ENCODE results near the gene FTO. TPM values are rescaled to one million over a fixed set of nuclear protein-coding genes. Genes with fewer than 3 reads are reported as not detected.

FTO gene
- total and polyA plus RNA-seq, 2 of the 13 experiments (the other 11 are each of a cell fraction or from before 2014, with no cell fraction given), result 41.6 to 55.8 TPM

DNA sequence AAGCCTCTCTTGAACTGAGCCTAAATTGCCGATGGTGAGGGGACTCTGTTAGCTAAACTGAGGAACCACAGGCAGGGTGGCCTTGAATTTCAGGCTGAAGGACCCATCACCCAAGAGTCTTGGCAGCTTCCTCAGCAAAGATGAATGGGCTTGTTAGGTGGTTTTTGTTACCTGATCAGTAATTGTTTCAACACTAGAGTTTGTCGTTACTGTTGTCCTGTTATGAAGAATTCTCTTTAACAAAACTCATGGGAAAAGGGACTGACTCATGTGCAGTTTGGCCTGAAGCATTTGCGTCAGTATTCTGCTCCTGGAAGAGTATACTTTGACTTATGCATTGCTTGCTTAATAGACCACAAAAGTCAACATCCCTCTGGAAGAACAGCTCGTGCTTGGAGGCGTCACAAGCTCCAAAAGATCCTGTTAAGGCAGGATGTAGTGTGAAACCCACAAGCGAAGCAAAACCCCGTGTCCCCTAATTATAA lies 376.6 kb downstream of the FTO start (continued):
- TF ChIP-seq FOSL2 (CRISPR knock-in tag; IDR thresholded peaks at IDR 0.05) (peak; percentile 83), CHCHD3 (CRISPR knock-in tag; IDR thresholded peaks at IDR 0.05) (no peak), ZNF12 (CRISPR knock-in tag; IDR thresholded peaks at IDR 0.05) (peak; percentile 80; the same call in 1 of the 2 replicates), NCOA2 (CRISPR knock-in tag; IDR thresholded peaks at IDR 0.05) (peak; percentile 48), RBFOX2 (IDR thresholded peaks at IDR 0.05; ENCODE audit: low read depth, low read length) (no peak), ZNF7 (CRISPR knock-in tag; IDR thresholded peaks at IDR 0.05) (peak; percentile 38; the same call in 1 of the 2 replicates), NFE2L2 (IDR thresholded peaks at IDR 0.05; ENCODE audit: low read length) (no peak), ZNF670 (CRISPR knock-in tag; IDR thresholded peaks at IDR 0.05; ENCODE audit: borderline replicate concordance) (0 out of 2 replicates have a peak, but pooled peaks have one; percentile 57), JUNB (CRISPR knock-in tag; IDR thresholded peaks at IDR 0.05; ENCODE audit: borderline replicate concordance) (no peak), SKI (IDR thresholded peaks at IDR 0.05; ENCODE audit: partially characterized antibody) (no peak), ZNF749 (CRISPR knock-in tag; IDR thresholded peaks at IDR 0.05; ENCODE audit: borderline replicate concordance) (no peak), MEF2D (CRISPR knock-in tag; IDR thresholded peaks at IDR 0.05) (peak; percentile 65; the same call in 1 of the 2 replicates), HNRNPUL1 (IDR thresholded peaks at IDR 0.05; ENCODE audit: low read depth, low read length) (no peak), RBAK (CRISPR knock-in tag; IDR thresholded peaks at IDR 0.05) (0 out of 2 replicates have a peak, but pooled peaks have one; percentile 57), MED1 (CRISPR knock-in tag; IDR thresholded peaks at IDR 0.05) (peak; percentile 82), NR2F6 (IDR thresholded peaks at IDR 0.05) (peak; percentile 30), NR2F6 (CRISPR knock-in tag; IDR thresholded peaks at IDR 0.05) (peak; percentile 28; the same call in 1 of the 2 replicates), ZNF781 (CRISPR knock-in tag; IDR thresholded peaks at IDR 0.05; ENCODE audit: borderline replicate concordance, not compliant biosample characterization) (peak; percentile 51), SOX6 (IDR thresholded peaks at IDR 0.05) (no peak), SOX6 (CRISPR knock-in tag; IDR thresholded peaks at IDR 0.05) (peak; percentile 65; the same call in 1 of the 2 replicates), TARDBP (CRISPR knock-in tag; IDR thresholded peaks at IDR 0.05) (peak; percentile 61; the same call in 1 of the 2 replicates), SOX5 (CRISPR knock-in tag; IDR thresholded peaks at IDR 0.05; ENCODE audit: borderline replicate concordance) (peak; percentile 87), YEATS2 (CRISPR knock-in tag; IDR thresholded peaks at IDR 0.05; ENCODE audit: borderline replicate concordance) (peak; percentile 66; the same call in 1 of the 2 replicates), ZNF331 (CRISPR knock-in tag; IDR thresholded peaks at IDR 0.05) (peak; percentile 79), ZNF33B (CRISPR knock-in tag; IDR thresholded peaks at IDR 0.05) (0 out of 2 replicates have a peak, but pooled peaks have one; percentile 19)
- TF ChIP-seq, protein P1, sequence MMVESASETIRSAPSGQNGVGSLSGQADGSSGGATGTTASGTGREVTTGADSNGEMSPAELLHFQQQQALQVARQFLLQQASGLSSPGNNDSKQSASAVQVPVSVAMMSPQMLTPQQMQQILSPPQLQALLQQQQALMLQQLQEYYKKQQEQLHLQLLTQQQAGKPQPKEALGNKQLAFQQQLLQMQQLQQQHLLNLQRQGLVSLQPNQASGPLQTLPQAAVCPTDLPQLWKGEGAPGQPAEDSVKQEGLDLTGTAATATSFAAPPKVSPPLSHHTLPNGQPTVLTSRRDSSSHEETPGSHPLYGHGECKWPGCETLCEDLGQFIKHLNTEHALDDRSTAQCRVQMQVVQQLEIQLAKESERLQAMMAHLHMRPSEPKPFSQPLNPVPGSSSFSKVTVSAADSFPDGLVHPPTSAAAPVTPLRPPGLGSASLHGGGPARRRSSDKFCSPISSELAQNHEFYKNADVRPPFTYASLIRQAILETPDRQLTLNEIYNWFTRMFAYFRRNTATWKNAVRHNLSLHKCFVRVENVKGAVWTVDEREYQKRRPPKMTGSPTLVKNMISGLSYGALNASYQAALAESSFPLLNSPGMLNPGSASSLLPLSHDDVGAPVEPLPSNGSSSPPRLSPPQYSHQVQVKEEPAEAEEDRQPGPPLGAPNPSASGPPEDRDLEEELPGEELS (CRISPR knock-in tag; IDR thresholded peaks at IDR 0.05), result peak; percentile 83
- TF ChIP-seq, protein P2, sequence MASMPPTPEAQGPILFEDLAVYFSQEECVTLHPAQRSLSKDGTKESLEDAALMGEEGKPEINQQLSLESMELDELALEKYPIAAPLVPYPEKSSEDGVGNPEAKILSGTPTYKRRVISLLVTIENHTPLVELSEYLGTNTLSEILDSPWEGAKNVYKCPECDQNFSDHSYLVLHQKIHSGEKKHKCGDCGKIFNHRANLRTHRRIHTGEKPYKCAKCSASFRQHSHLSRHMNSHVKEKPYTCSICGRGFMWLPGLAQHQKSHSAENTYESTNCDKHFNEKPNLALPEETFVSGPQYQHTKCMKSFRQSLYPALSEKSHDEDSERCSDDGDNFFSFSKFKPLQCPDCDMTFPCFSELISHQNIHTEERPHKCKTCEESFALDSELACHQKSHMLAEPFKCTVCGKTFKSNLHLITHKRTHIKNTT (CRISPR knock-in tag; IDR thresholded peaks at IDR 0.05), result no peak
- TF ChIP-seq, protein P3, sequence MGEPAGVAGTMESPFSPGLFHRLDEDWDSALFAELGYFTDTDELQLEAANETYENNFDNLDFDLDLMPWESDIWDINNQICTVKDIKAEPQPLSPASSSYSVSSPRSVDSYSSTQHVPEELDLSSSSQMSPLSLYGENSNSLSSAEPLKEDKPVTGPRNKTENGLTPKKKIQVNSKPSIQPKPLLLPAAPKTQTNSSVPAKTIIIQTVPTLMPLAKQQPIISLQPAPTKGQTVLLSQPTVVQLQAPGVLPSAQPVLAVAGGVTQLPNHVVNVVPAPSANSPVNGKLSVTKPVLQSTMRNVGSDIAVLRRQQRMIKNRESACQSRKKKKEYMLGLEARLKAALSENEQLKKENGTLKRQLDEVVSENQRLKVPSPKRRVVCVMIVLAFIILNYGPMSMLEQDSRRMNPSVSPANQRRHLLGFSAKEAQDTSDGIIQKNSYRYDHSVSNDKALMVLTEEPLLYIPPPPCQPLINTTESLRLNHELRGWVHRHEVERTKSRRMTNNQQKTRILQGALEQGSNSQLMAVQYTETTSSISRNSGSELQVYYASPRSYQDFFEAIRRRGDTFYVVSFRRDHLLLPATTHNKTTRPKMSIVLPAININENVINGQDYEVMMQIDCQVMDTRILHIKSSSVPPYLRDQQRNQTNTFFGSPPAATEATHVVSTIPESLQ (CRISPR knock-in tag; conservative IDR thresholded peaks at IDR 0.05), result peak; percentile 81; the same call in 1 of the 2 replicates
